GM19463 (cell line): ENCODE measurements around the gene ZNF613.
"Not testable (repeated sequence)": the region's sequence is repeated elsewhere in the genome, so short reads cannot be mapped to it uniquely, and the experiment has no call there.

Source experiments
- ATAC-seq: cut with Tn5 transposase; IDR thresholded peaks from one replicate; pipeline ENCODE4 v1.9.1; 2021; ENCODE audit warnings: mild to moderate bottlenecking, moderate library complexity; ENCODE audit not compliant: unreplicated experiment

The ZNF613 gene

GRCh38 chr19:51938936-51939335 is 11.7 kb downstream of the ZNF613 start:
- no peak for ATAC-seq

- ATAC-seq, result no peak
Measured at GRCh38 chr19:51944798-51945552, 17.7 kb downstream of the ZNF613 start.

DNA sequence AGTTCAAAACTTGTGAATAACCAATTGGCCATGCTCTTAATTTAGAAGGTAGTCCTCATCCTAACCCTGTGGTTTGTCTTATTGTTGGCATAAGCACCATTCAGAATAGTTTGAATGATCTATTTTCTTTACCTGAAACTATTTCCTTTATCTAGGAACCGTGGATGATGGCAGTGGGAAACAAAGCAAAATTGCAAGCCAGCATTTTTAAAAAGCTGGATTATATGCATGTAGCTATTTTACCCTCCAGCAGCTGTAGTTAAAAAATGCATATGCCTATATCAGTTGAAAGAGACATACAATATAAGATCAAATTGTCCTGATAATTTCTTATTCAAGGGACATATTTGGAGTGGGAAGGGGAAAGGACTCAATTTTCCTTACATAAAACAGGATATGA is 19.3 kb downstream of the ZNF613 start:
- ATAC-seq, result no peak

- ATAC-seq, result no peak
Measured at GRCh38 chr19:51948975-51949374, 21.7 kb downstream of the ZNF613 start.

DNA sequence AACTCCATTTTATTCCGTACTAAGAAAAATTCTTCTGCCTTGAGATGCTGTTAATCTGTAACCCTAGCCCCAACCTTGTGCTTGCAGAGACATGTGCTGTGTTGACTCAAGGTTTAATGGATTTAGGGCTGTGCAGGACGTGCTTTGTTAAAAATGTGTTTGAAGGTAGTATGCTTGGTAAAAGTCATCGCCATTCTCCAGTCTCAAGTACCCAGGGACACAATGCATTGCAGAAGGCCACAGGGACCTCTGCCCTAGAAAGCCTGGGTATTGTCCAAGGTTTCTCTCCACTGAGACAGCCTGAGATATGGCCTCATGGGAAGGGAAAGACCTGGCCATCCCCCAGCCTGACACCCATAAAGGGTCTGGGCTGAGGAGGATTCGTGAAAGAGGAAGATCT is 30.6 kb downstream of the ZNF613 start:
- not testable (repeated sequence) for ATAC-seq

DNA sequence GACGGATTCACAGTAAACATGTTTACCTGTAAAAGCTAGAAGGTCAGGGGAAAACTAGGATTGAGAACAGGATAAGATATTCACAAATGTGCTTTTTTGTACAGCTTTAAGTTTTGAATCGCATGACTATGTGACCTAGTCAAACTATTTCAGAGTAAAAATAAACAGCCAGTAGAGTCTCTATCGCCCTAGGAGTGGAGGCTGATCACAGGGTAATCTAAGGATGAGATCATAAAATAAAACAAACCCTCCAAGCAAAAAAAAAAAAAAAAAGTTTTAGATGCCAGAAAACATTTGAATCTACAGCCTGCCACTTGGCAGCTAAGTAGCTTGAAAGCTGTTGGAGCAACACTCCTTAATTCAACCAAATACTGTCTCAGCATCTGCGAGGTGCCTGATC is 32.5 kb downstream of the ZNF613 start:
- no peak for ATAC-seq

DNA sequence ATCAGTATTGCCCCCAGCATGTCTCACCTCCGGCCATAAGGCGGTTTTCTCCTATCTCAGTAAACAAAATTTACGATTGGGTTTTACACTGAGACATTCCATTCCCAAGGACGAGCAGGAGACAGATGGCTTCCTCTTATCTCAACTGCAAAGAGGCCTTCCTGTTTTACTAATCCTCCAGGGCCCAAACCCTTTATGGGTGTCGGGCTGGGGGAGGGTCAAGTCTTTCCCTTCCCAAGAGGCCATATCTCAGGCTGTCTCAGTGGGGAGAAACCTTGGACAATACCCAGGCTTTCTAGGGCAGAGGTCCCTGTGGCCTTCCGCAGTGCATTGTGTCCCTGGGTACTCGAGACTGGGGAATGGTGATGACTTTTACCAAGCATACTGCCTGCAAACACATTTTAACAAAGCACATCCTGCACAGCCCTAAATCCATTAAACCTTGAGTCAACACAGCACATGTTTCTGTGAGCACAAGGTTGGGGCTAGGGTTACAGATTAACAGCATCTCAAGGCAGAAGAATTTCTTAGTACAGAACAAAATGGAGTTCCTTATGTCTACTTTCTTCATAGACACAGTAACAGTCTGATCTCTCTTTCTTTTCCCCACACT is 33.5 kb downstream of the ZNF613 start:
- ATAC-seq, result not testable (repeated sequence)

GRCh38 chr19:51965583-51965982 is 38.3 kb downstream of the ZNF613 start:
- ATAC-seq, result no peak

DNA sequence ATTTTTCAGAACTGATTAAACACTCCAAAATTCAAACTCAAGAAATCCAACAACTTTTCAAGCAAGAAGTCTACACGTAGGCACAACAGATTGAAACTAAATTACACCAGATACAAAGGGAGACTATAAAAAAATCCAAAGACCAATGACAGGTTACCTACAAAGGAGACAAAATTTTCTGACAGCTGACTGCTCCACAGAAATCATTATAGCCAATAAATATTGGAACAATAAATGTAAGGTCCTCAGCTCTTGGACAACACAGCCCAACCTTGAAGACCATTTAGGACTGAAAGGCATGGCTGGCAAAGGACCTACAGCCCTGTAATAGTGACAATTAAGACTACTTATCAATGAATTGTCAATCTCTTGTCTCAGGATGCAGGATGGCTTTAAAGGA is 43.4 kb downstream of the ZNF613 start:
- no peak for ATAC-seq

- no peak for ATAC-seq
Measured at GRCh38 chr19:51971624-51972023, 44.4 kb downstream of the ZNF613 start.

- not testable (repeated sequence) for ATAC-seq
Measured at GRCh38 chr19:51975787-51976186, 48.5 kb downstream of the ZNF613 start.

DNA sequence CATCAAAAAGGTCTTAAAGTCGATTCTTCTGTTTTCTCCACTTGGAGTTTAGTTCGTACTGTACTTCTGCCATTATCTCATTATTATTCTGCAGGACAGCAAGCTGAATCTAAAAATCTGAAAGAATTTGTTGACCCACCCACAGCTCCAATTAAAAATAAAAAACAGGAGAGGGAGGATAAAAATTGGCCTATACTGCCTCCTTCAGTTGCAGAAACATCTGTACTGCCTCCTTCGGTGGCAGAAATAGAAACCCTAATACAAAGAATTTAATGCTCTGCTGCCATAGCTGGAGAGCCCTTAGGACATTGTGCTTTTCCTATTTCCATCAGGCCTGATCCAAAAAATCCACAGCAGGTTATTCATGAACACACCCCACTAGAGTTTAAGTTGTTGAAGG is 49.6 kb downstream of the ZNF613 start:
- ATAC-seq, result no peak

GRCh38 chr19:51977346-51977745 is 50.1 kb downstream of the ZNF613 start:
- no peak for ATAC-seq

DNA sequence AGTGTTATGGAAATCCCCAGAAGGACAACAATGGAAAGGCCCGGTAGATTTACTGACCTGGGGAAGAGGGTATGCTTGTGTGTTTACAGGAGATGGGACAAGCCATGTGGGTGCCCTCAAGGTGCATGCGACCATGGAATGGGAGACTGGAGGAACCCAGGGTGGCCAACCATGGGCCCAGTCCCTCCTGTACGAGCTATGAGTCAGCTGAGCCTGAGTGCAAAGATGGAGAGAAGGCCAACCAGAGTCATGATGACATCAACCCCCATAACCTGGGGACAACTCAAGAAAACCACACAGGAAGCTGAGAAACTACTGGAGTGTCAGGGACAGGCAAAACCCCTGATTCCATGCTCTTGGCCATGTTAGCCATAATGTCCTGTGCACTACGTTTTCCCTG is 51.6 kb downstream of the ZNF613 start:
- ATAC-seq, result no peak

DNA sequence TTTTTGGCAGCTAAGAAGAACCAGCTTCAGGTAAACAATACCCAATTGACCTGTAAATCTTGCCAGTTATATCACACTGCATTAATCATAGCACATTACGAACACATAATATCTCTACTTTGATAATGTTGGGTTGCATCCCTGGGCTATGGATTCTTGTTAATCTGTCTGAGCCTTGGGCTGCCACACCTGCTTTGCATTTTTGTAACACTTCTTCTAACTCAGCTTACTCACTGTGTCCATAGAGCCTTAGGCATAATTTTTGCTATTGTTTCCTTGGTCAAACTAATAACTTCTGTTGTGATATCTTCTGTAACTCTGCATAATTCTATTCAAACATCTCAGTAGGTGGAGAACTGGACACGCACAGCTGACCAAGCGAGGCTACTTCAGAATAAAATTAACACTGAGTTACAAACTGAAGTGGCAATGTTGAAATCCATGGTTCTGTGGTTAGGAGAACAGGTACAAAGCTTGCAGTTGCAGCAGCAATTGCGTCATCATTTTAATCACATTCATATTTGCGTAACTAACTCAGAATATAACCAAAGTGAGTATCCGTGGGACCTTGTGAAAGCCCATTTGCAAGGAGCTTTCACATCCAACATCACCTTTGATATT is 53.0 kb downstream of the ZNF613 start:
- ATAC-seq, result no peak

DNA sequence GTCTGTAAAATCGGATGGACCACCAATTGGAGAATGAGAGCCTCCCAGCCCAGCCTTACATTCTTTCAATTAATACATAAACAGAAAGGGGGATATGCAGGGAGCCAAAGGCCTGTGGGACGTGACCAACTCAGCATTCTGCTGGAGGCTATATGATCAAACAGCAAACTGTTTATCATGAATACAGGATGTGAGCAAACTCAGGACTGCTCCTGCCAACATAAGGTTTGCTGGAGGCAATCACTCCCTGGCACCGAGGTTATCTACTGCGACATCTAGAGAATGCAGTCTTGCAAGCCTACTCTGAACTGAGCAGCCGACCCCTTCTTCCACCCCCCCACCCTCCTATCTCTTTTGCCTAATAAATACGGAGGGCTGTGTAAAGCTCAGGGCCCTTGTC is 53.7 kb downstream of the ZNF613 start:
- not testable (repeated sequence) for ATAC-seq

DNA sequence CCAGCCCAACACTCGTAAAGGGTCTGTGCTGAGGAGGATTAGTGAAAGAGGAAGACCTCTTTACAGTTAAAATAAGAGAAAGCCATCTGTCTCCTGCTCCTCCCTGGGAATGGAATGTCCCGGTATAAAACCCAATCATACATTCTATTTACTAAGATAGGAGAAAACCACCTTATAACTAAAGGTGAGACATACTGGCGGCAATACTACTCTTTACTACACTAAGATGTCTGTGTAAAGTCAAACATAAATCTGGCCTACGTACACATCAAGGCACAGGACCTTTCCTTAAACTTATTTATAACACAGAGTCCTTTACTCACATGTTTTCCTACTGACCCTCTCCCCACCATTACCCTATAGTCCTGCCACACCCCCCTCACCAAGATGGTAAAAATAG is 56.1 kb downstream of the ZNF613 start:
- no peak for ATAC-seq

DNA sequence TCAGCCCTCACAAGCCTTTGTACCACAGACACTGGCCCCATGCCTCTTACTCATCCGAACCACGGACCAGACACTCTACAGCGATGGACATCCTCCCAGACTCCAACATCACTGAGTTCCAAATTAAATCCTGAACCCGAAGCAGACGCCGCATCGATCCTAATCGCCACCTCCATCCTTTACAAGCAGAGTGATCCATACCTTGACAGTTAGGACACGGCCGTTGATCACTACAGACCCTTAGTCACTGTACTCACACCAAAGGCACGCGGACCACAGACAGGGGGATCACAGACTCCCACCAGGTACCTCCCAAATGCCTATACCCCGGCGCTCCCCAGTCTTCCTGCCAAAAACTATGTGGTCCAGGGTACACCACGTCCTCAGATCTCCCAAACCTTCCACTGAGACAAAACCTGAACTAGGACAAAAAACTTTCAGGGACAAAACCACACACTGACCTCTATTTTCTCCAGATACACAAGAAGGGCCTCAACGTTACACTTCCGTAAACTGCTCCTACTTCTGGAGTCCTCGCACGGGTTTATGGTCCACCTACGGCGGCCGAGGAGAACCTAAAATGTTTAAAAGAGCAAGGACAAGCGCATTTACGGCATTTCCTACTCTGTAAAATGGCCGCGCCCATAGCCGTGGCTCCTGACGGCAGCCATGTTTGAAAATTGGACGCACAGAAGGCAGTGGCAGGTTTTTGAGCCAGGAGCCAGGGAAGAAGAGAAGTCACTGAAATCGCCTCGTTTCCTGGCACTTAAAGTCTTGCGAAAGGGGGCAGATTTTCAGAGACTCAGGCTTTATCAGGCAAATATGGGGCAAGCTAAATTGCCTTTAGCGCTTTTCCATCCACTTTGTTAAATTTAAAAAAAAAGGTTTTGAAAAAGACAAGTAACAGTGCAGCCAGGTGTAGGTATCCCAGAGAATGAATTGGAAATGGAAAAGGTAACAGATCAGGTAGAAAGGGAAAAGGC is 59.3 kb downstream of the ZNF613 start, which contains the start of gene ZNF350:
TSS of gene ZNF350 (minus strand) at position 532 of the 983 bp plus-strand sequence. CDS start 12,480 bp downstream, outside the sequence.
- no peak for ATAC-seq

GRCh38 chr19:51993422-51993821 is 66.2 kb downstream of the ZNF613 start:
- no peak for ATAC-seq

GRCh38 chr19:51994048-51994644 is 66.9 kb downstream of the ZNF613 start:
- no peak for ATAC-seq
